ENCODE results near the gene POLR3E.
"Not testable (repeated sequence)": the region's sequence is repeated elsewhere in the genome, so short reads cannot be mapped to it uniquely, and the experiment has no call there.

POLR3E gene

GRCh38 chr16:22364241-22364640 is 67.0 kb downstream of the POLR3E start:
- DNase-seq (ENCODE audit: low spot score), result no peak
- in situ Hi-C loops (cut with MboI; ENCODE audit: low pct_unique_long_range_greater_than_20kb, low sequenced_read_pairs, unreplicated experiment), result no loop called here

GRCh38 chr16:22366371-22366770 is 69.2 kb downstream of the POLR3E start:
- no peak for DNase-seq (ENCODE audit: low spot score)
- in situ Hi-C loops (cut with MboI; ENCODE audit: low pct_unique_long_range_greater_than_20kb, low sequenced_read_pairs, unreplicated experiment), result no loop called here
- TF ChIP-seq CTCF (IDR thresholded peaks at IDR 0.05; ENCODE audit: extremely low read depth, insufficient read depth, missing control alignments), result no peak

More at GRCh38 chr16:22364241-22364640, 67.0 kb downstream of the POLR3E start:
- TF ChIP-seq CTCF (IDR thresholded peaks at IDR 0.05; ENCODE audit: extremely low read depth, insufficient read depth, missing control alignments), result no peak

GRCh38 chr16:22366889-22367288 is 69.7 kb downstream of the POLR3E start:
- no peak for TF ChIP-seq CTCF (IDR thresholded peaks at IDR 0.05; ENCODE audit: extremely low read depth, insufficient read depth, missing control alignments)
- DNase-seq (ENCODE audit: low spot score), result no peak
- in situ Hi-C loops (cut with MboI; ENCODE audit: low pct_unique_long_range_greater_than_20kb, low sequenced_read_pairs, unreplicated experiment), result no loop called here

- DNase-seq (ENCODE audit: low spot score); in situ Hi-C loops (cut with MboI; ENCODE audit: low pct_unique_long_range_greater_than_20kb, low sequenced_read_pairs, unreplicated experiment): not testable (repeated sequence)
These were observed 71.1 kb downstream of the POLR3E start for GRCh38 chr16:22368200-22368826.

- no peak for DNase-seq (ENCODE audit: low spot score)
- TF ChIP-seq CTCF (IDR thresholded peaks at IDR 0.05; ENCODE audit: extremely low read depth, insufficient read depth, missing control alignments), result no peak
- in situ Hi-C loops (cut with MboI; ENCODE audit: low pct_unique_long_range_greater_than_20kb, low sequenced_read_pairs, unreplicated experiment), result no loop called here
These were observed 72.1 kb downstream of the POLR3E start for GRCh38 chr16:22369221-22369811.

GRCh38 chr16:22370038-22370820 is 73.0 kb downstream of the POLR3E start:
- no peak for TF ChIP-seq CTCF (IDR thresholded peaks at IDR 0.05; ENCODE audit: extremely low read depth, insufficient read depth, missing control alignments)
- DNase-seq (ENCODE audit: low spot score), result no peak
- in situ Hi-C loops (cut with MboI; ENCODE audit: low pct_unique_long_range_greater_than_20kb, low sequenced_read_pairs, unreplicated experiment), result no loop called here

All from GM13977 (cell line).